HepG2 (cell line): Measurements from ENCODE around the gene PTEN.

ENCODE experiments used
- MYC ChIP-seq: sonication (generic); formaldehyde crosslinking; IDR thresholded peaks from 2 replicates; pipeline ENCODE4 v1.9.0; 2021; ENCODE audit warnings: missing genetic modification reagents, borderline replicate concordance
- POLR2A ChIP-seq, 2 experiments: IDR thresholded peaks; 2 replicates each; pipeline ENCODE4 v1.6.1; 2011; ENCODE audit warnings: low read depth in 2 of 2, low read length in 2 of 2, mild to moderate bottlenecking in 1 of 2, moderate library complexity in 1 of 2; ENCODE audit not compliant: insufficient read depth in 1 of 2
- RFX5 ChIP-seq: IDR thresholded peaks from 2 replicates; pipeline ENCODE4 v1.6.1; 2011; ENCODE audit warnings: low read depth, low read length, improper control_type of control experiment

DNA sequence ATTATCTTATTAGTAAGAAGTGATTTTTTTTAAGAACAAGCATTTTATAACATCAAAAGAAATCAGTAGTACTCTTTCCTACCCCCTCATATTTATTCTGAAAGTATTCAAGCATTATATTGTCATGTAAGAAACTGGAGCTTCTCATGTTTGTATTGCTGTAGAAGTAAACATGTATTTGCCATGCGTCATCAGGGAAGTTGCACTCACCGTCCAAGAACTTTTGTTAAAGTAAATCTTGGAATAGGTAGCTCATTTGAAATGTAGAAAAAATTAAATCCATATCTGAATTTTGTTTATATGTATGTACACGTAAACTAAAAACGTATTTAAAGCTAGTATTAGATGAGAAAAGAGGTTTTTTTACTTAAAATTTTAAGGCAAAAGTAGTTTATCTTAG is 96.8 kb downstream of the PTEN start:
- no peak for TF ChIP-seq MYC (CRISPR knock-in tag)
- TF ChIP-seq RFX5, result no peak
- no peak for TF ChIP-seq POLR2A (IDR thresholded peaks at IDR 0.05; ENCODE audit: insufficient read depth in 1 of 2, low read depth in 2 of 2, low read length in 2 of 2)
